Gastroesophageal sphincter (tissue), 3 donors: ENCODE data around the gene HELB.

Experiments
- POLR2A ChIP-seq, 2 donors: fragments of 450-650 bp; IDR thresholded peaks; one replicate each; pipeline ENCODE4 v1.6.1; 2017; ENCODE audit warnings: antibody characterized with exemption in 2 of 2, mild to moderate bottlenecking in 2 of 2, moderate library complexity in 1 of 2
- TF ChIP-seq, protein P1 (sequence below), 4 experiments: fragments of 200-600 bp in 2 of 4; fragments of 450-650 bp in 2 of 4; sonication (generic) in 1 of 4; IDR thresholded peaks; one replicate each; pipeline ENCODE4 v1.5.1; 2017 to 2019; ENCODE audit warnings: antibody characterized with exemption in 4 of 4, mild to moderate bottlenecking in 2 of 4, moderate library complexity in 2 of 4

GRCh38 chr12:66320996-66321395 lies 18.7 kb downstream of the HELB start:
- TF ChIP-seq, protein P1, sequence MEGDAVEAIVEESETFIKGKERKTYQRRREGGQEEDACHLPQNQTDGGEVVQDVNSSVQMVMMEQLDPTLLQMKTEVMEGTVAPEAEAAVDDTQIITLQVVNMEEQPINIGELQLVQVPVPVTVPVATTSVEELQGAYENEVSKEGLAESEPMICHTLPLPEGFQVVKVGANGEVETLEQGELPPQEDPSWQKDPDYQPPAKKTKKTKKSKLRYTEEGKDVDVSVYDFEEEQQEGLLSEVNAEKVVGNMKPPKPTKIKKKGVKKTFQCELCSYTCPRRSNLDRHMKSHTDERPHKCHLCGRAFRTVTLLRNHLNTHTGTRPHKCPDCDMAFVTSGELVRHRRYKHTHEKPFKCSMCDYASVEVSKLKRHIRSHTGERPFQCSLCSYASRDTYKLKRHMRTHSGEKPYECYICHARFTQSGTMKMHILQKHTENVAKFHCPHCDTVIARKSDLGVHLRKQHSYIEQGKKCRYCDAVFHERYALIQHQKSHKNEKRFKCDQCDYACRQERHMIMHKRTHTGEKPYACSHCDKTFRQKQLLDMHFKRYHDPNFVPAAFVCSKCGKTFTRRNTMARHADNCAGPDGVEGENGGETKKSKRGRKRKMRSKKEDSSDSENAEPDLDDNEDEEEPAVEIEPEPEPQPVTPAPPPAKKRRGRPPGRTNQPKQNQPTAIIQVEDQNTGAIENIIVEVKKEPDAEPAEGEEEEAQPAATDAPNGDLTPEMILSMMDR (IDR thresholded peaks at IDR 0.05), result no peak
- no peak for TF ChIP-seq POLR2A (IDR thresholded peaks at IDR 0.05)
